ENCODE data around the gene GFOD1.
"Not testable (repeated sequence)": the region's sequence is repeated elsewhere in the genome, so short reads cannot be mapped to it uniquely, and the experiment has no call there.

Gene GFOD1

DNA sequence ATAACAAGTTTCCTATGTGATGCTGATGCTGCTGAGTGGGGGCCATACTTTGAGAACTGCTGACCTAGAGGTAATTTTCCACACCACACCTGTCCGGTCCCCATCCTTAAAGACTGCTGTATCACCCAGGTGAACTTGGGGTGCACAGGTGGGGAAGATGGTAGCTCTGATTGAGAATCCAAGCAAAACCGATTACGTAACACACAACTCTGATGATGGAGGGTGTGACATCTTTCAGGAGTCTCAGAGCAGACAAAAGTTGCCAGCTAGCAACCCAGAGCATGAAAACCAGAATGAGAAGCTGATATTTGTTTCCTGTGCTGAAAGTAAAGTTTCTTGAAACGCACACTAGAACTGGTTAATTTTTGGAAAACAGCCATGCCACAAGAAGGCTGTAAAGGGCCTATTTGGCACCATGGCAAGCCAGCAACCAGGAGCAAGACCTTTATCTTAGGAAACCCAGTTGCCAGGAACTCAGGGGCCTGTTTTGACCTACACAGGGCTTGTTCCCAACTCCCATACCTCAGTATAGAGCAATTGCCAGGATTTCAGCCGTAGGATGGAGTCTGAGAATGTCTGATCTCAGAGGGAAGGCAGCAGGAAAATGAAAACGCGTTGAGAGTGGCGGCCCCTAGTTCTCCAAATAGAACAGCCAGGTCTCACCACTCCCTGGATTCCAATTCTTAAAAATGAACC, 137.4 kb downstream of the GFOD1 start:
- no peak for DNase-seq

GRCh38 chr6:13348334-13349113, 138.9 kb downstream of the GFOD1 start:
- DNase-seq = no peak

- no peak for DNase-seq
These were observed 141.2 kb downstream of the GFOD1 start for GRCh38 chr6:13346245-13346644.

DNA sequence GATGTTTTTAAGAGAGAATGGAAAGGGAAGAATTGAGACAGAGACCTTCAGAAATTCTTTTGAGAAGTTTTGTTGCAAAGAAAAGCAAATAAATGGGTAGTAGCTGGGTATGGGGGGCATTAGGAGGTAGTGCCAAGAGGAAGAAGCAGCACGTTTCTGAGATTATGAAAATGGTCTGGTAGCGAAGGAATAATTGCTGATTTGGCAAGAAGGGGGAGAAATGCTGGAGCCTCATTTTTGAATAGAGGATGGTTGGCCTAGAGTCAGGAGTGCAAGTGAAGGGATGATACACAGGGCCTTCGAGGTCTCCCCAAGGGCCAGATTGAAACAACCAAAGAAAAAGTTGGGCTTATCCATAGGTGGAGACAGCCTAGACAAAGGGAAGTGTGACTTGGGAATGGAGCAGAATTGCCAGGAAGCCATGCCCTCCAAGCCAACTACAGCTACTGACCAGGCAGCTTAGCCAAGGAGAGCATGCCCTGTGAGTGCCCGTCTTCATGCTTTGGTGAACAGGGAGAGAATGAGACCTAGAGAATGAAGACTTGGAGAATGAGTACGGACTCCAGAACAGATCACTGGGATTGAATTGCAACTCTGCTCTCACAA, 144.9 kb downstream of the GFOD1 start:
- no peak for DNase-seq

DNA sequence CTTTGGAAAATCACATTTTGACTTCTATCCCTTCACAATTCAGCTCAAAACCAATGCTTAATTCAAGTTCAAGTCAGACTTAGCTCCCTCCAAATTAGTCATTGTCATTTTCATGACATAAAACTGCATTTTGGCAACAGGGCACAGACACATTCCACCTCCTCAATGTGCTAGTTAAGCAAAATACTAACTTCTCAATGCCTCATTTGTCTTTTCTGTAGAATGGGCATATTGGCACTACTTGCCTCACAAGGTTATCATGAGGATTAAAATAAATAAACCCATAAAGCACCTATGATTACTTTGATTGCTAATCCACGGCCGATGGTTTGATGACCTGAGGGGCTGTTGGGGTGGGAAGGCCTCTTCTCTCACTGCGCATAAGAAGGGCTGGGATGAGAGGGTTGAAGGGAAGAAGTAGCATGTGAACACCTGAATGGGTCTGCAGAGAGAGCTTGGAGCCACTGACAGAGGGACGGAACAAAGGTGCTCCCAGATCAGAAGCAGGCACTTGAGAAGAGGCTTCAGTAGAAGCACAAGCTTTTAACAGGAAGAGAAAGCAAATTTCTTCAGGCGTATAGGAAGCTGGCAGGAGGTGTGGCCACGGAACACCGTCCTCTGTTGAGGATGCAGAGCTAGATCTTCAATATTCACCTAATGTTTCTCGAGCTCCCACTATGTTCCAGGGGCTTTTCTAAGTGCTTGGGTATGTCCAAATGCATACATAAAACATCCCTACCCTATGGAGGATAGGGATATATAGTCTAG, 147.4 kb downstream of the GFOD1 start:
- DNase-seq = no peak

GRCh38 chr6:13338038-13338437, 149.4 kb downstream of the GFOD1 start:
- no peak for DNase-seq

- DNase-seq = peak; percentile 55
These were observed 150.8 kb downstream of the GFOD1 start for GRCh38 chr6:13336553-13336952.

- no peak for DNase-seq
These were observed 152.4 kb downstream of the GFOD1 start for GRCh38 chr6:13334953-13335352.

GRCh38 chr6:13332349-13332706, 155.1 kb downstream of the GFOD1 start:
- no peak for DNase-seq

GRCh38 chr6:13331516-13332348, 155.7 kb downstream of the GFOD1 start:
- DNase-seq = peak; percentile 57

DNA sequence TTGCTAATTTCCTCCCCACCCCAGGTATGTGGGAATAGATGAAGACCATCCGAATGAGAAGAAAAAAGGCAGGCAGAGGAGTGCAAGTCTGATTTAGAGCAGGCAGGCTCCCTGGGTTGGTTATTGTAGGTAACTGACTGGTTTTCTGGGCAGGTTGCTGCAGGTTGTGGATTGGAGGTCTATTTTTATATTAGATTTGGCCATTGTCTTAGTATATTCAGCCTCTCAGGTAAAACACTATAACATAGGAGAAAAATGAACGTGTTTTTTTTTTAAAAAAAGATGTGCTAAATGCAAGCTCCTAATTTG, 158.6 kb downstream of the GFOD1 start:
- no peak for DNase-seq

GRCh38 chr6:13328076-13328874, 159.1 kb downstream of the GFOD1 start, which contains the start of gene TBC1D7:
TSS of gene TBC1D7 (minus strand) at chr6:13328537. CDS start at chr6:13326898, 1,639 bp downstream.
- DNase-seq = peak; percentile 91

DNA sequence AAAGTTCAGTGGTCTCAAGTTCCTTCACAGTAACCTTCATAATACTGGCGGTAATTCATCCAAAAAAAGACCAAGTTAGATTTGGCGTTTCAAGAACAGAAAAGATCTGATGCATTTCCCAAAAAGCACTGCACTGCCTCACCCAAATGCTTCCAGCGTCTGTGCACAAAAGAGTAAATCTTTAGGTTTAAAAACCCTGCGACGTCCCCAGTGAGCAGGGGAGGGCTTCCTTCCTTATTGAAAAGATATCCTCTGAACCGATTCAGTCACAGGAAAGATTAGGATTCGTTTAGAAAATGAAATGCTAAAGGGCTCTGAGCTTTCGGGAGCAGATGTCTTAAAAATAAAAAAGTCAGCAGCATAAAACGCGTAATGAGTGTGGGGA, 159.7 kb downstream of the GFOD1 start:
- DNase-seq = peak; percentile 30

DNA sequence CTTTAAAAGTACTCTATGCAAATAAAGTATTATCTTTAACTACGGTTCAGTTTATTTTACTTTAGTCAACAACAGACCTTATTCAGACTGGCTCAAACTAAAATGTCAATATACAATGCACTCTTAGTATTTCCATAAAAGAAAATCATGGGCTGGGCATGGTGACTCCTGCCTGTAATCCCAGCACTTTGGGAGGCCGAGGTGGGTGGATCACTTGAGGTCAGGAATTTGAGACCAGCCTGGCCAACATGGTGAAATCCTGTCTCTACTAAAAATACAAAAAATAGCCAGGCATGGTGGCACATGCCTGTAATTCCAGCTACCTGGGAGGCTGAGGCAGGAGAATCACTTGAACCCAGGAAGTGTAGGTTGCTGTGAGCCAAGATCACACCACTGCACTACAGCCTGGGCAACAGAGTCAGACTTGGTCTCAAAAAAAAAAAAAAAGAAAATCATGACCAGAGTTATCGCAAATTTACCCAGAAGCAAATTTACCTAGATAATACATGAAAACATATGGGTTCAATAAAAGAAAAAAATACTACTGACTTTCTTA, 161.3 kb downstream of the GFOD1 start:
- DNase-seq = not testable (repeated sequence)

- DNase-seq = no peak
These were observed 167.4 kb downstream of the GFOD1 start for GRCh38 chr6:13319891-13320564.

DNA sequence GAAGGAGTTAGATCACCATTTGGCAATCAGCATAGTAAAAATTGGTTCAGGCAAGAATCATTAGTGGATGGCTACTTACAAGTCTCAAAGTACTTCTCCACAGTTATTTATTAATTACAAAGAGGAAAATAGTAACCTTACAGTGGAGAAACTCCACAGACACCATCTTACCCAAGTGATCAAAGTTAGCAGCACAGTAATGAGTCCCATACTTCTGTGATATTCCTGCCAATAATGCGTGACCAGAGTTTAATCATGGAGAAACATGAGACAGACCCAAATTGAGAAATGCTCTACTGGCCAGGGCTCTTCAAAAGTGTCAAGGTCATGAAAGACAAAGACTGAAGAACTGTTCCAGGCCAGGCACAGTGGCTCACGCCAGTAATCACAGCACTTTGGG, 168.6 kb downstream of the GFOD1 start:
- no peak for DNase-seq

GRCh38 chr6:13315896-13316295, 171.5 kb downstream of the GFOD1 start:
- no peak for DNase-seq

DNA sequence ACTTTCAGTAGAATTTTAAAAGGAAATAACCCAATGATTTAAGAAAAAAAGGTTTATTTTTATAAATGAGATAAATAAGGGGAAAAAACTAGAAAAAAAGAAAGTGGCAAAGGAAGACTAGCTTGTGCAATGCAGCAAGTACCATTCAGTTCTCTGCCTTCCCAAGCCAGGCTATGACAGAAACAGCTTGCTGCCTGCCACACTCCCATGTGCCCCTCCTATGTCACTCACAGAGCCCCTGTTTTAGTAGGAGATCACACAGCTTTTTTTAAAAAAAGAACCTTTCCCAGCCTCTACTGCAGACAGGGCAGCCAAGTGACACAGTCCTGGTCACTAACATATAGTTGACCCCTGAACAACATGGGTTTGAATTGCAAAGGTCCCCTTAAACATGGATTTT, 172.6 kb downstream of the GFOD1 start:
- DNase-seq = no peak

GRCh38 chr6:13311155-13311554, 176.2 kb downstream of the GFOD1 start:
- DNase-seq = no peak

DNA sequence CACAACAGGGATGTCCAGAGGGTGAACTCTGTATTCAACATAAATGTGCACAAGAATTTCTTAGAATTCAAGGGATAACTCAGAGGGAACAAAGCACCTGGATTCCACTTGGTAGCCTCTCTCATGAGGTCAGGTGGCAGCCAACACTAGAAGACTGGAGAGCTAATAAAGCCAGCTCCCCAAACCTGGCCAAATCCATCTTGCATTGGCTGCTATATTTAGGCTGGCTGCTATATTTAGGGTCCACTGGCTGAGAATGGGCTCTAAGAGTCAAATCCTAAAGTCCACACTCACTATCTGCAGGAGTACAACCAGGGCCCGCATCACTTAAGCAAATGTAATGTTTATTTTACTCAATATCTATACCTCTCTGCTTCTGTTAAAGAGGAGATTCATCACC, 179.1 kb downstream of the GFOD1 start:
- no peak for DNase-seq
